Activated T-cell treated with anti-CD3 and anti-CD28 coated beads for 1 hour (primary cell): Measurements from ENCODE around the gene RMND1.
A peak's percentile ranks its signal among the peaks of the same experiment; 100 is the strongest.

ENCODE experiments used
- DNase-seq: peaks from one replicate; pipeline ENCODE4 v3.0.0-alpha.2; 2020; ENCODE audit warnings: low read depth

The RMND1 gene

GRCh38 chr6:151417477-151417876 is 34.4 kb downstream of the RMND1 start:
- no peak for DNase-seq

DNA sequence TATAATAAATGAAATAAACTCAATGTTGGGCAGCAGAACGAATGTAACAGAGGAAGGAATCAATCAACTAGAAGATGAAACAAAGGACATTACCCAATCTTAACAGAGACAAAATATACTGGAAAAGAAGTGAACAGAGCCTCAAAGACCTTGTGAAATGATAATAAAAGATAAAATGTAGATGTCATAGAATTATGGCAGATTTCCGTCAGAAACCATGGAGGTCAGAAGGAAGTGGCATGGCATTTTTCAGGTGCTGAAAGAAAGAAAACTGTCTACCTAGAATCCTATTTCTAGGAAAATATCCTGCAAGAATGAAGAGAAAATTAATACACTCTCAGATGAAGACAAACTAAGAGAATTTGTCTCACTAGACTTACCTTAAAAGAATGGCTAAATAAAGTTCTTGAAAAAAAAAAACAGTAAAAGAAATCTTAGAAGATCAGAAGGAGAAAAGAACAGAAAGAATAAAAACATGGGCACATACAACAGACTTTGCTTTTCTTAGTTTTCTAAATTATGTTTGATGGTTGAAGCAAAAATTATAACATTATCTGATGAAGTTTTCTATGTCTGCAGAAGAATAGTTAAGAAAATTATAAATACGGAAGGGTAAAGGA is 37.2 kb downstream of the RMND1 start:
- no peak for DNase-seq

DNA sequence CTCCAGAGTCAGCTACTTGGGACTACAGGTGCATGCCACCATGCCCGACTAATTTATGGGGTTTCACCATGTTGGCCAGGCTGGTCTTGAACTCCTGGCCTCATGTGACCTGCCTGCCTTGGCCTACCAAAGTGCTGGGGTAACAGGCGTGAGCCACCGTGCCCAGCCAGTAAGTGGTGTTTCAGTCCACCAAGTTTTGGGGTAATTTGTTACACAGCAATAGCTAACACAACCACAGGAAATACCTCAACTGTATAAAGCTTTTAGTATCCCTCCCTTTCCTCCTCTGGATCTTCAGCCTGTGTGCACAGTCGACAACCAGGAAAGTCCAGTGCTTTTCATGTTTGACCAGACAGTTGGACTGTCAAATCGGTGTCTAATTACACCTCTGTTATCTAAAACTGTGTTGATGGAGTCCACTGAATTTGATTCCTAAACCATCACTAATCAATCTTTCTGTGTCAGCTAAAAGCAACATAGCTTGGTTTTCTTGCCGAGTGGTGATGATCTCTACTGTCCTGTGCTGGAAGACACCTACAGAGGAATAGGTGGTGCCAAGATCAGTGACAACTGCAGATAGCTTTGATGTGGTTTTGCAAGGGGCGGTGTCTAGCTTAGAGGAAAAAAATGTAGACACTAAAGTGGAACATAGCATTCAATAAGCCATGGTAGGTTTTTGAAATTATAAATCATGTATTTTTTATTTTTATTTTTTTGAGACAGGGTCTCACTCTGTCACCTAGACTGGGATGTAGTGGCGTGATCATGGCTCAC is 38.4 kb downstream of the RMND1 start:
- DNase-seq: peak; percentile 22

DNA sequence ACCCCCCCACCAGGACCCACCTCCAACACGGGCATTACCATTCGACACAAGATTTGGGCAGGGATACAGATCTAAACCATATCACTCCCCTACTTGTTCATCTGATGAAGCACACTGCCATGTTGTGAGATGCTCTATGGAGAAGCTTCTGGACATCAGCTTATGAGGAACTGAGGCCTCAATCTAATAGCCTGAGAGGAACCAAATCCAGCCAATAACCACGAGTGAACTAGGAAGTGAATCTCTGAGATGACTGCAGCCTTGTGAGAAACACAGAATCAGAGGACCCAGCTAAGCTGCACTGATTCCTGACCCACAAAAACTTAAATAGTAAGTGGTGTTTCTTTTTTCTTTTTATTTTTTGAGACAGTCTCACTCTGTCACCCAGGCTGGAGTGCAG is 39.0 kb downstream of the RMND1 start:
- no peak for DNase-seq

DNA sequence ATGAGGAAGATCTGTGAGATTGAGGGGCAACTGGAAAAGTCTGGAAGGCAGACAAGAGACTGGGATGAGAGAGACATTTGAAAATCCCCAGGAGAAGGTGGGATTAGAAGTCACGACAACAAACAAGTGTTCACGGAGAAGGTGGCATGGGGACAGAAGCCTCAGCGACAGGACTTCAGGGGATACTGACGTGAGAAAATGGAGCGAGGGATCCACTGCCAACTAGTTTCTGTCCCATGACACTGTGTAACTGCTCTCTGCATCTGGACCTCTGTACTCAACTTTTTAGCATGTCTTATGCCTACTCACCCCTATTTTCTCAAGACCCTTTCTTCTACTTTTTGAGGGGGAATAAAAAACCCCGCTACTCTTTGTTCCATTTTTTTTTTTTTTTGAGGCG is 42.2 kb downstream of the RMND1 start:
- no peak for DNase-seq

DNA sequence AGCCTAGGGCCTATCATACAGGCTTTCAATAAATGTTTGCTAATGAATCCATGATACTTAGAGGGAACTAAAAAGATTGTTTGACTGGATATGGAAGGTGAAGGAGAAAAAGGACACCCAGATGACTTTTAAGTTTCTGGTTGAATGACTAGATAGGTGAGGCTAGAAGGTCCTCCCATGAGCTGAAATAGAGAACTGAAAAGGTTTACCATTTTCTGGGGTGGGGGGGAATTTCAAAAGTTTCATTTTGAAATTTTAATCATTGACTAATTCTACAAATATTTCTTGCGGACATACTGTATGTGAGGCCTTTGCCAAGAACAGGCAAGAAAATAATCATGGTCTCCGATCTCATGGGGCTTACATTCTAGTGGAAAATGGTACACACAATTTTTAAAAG is 42.7 kb downstream of the RMND1 start:
- DNase-seq: no peak

DNA sequence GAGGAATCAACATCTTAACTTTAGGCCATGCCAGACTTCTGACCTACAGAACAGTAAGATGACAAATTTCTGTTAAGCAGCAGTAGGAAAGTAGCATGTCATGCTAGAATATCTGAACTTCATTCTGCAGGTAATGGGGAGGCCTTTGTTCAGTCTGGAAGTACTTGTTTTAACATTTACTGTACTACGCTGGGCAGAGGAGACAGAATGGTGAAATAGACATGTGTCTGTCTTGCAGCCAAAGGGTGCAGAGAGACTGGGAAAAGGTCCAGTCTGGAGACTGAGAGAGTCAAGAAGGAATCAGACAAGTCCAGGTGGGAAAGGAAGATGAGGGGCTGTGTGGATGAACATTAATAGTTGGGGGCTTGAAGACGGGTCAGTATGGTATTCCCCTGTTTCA is 43.1 kb downstream of the RMND1 start:
- no peak for DNase-seq

DNA sequence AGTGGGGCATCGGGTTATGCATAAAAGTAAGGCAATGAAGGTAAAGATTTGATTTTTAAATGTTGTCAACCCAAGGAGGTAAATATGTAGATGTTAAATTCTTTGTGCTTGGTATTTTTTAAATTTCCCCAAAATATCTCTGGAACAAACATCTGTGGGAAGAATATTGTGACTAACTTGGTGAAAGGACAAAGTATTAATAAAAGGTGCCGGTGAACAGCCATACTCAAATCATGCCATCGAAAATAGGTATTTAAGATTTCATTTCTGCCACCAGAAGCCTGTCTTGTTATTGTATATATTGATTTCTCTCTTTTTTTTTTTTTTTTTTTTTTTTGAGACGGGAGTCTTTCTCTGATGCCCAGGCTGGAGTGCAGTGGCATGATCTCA is 48.0 kb downstream of the RMND1 start:
- DNase-seq: no peak

DNA sequence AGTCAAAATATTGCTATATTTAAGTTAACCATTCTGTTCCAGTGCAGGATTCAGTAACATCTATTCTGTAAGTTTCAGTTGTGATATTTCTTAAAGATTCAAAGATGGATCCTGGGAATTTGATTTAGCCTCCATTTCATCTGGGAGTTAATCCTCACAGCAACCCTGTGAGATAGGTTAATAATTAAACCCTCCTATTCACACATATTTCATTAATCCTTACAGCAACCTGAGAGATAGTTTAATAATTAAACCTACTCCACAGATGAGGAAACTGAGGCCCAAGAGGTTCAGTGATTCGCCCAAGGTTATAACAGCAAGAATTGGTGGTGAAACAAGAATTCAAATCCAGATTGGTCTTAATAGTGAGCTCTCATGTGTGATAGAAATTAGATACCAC is 49.7 kb downstream of the RMND1 start:
- no peak for DNase-seq

GRCh38 chr6:151400473-151400872 is 51.5 kb downstream of the RMND1 start:
- no peak for DNase-seq

- no peak for DNase-seq
Measured at GRCh38 chr6:151399679-151400078, 52.2 kb downstream of the RMND1 start.

GRCh38 chr6:151393410-151393809 is 58.5 kb downstream of the RMND1 start:
- no peak for DNase-seq

DNA sequence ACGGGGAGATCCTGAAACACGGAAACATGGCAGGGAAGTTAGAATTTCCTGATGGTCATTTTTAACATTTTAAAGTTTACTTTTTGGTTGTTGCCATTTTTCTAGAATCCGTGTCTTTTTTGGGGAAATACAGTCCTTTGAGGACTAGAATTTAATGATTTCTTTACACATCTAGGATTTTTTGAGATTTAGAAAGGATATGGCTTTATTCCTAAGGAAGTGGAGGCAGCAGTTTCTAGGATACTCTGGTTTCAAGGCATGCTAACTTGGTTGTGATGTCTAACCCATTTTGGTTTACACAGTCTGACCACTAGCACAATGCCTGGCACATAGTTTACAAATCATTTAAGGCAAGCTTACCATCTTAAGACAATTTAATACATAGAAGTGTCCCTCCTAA is 59.5 kb downstream of the RMND1 start:
- DNase-seq: no peak

DNA sequence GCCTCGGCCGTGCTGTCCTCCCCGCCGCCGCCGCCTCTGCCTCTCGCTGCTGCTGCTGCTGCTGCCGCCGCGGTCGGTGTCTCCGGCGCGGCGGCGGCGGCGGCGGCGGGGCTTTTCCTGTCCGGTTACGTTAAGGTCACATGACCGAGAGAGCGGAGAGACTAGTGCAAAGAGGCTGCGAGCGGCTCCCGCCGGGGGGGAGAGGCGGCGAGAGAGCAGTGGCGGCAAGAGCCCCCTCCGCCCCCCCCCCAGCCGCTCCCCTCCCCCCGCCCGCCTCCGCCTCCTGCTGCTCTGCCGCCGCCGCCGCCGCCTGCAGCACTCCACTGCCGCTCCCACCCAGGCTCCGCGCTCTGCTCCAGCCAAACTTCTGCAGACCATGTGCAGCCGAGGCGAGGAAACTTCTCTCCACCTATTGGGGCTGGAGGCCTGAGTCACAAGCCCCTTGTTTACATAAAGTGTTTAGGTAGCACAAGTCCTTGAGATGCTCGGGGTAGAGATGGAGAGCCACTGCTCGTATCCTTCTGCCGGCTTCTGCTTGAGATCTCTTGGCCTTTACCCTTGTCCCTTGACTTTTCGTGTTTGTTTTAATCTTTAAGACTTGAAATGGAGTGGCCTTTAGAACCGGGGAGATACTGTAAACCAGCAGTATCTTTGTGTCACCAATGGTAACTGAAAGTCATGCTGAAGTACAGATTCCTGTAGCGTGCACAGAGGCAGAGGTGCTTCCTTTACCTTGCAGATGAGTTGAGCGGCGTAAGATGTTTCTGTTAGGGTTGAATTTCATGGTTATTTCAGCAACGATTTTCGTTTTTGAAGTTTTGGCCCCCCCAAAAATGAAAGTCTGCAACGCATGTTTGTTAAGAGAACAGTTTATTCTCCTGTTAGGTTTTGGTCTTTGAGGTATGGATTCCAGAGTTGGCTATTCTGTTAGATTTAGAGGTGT is 60.2 kb downstream of the RMND1 start, which contains the start of gene ZBTB2:
Gene ZBTB2, minus strand, starts transcription at position 89 of the 943 bp plus-strand sequence. CDS start 17,922 bp downstream, outside the sequence.
- DNase-seq: peak; percentile 51

- DNase-seq: peak; percentile 73
Measured at GRCh38 chr6:151390851-151391470, 61.0 kb downstream of the RMND1 start.

DNA sequence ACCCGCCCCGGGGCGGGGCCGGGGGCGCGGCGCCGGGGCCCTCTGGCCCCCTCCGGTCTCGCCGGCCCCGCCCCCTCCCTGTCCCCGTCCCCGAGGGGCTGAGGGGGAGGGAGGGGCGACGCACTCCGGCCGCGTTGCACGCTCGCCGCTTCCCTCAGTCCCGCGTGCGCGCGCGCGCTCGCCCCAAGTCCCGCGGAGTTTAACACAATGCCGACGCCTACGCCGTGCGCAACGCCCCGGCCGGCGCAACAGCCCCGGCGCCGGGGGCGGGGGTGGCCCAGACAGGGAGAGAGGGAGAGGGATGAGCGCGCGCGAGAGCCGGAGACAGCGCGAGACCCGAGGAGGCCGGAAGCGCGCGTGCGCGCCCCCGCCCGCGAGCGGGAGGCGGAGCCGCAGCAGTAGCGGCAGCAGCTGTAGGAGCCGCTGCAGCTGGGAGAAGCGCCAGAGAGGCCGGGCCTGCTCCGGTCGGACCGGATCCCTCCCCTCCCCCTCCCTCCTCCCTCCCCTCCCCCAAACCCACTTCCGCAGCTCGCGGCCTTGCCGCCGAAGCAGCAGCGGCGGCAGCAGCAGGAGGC is 61.6 kb downstream of the RMND1 start:
- DNase-seq: peak; percentile 96

DNA sequence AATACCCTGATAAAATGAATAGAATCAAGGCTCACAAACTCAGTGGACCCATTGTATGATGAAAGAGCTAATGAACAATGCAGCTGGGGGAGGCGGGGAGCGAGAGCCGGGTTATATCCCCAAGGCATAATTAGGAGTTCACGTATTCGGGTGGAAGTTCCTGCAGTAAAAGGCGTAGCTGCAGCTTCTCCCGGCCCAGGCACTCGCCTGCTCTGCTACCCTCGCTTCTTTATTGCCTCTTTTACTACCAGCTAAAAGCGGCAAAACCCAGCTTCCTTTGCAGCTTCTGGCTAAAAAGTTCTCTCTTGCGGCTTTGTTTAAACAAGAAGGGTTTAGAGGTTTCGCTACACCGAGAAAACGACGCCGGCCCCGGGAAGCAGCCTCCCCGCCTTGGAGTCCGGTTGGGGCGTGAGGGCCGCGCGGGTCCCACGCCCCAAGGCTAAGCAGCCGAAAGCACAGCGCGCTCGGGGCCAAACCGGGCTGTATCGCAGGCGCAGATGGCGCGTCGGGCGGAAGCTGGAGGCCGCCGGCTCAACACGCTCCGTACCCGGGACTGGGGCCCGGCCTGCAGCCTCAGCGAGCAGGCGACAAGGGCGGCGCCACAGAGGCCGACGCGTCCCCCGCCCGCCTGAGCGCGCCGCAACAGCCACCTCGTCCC is 62.2 kb downstream of the RMND1 start:
- no peak for DNase-seq

DNA sequence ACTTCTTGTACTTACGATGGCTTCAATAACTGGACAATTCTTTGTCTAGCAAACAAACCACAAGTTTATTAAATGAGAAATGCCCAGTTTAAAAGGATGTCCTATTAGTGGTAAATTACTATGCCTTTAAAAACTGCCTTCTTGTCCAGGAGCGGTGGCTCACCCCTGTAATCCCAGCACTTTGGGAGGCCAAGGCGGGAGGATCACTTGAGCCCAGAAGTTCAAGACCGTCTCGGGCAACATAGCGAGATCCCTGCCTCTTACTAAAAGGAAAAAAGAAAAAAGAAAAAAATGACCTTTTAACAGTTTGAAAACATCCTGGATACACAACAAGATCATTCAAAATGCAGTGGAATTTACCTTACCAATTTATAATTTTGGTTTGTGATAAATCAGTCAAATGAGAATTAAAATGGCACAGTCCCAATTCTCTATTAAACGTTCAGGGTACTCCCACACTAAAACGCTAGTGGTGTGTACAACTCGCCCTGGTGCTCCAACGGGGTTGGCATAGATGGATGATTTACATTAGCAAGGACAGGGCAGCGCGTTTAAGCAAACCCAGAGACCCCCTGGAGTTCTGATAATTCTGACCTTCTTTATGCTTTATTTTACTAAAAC is 62.8 kb downstream of the RMND1 start:
- no peak for DNase-seq

- DNase-seq: no peak
Measured at GRCh38 chr6:151388236-151388635, 63.7 kb downstream of the RMND1 start.

- no peak for DNase-seq
Measured at GRCh38 chr6:151387175-151387970, 64.6 kb downstream of the RMND1 start.
